GM12872 (cell line): ENCODE results near the gene ZDHHC16.

ENCODE experiments used
- CTCF ChIP-seq: IDR thresholded peaks from 3 replicates; pipeline ENCODE4 v1.5.1; 2011; ENCODE audit warnings: low read depth, mild to moderate bottlenecking, low read length, moderate library complexity; ENCODE audit not compliant: insufficient read depth

The ZDHHC16 gene

GRCh38 chr10:97506199-97506991 is 60.4 kb downstream of the ZDHHC16 start:
- no peak for TF ChIP-seq CTCF
